OCI-LY7 (cell line): ENCODE data around the gene OBSL1. TPM values are rescaled to one million over a fixed set of nuclear protein-coding genes. Genes with fewer than 3 reads are reported as not detected.

ENCODE experiments used
- BruUV-seq: library from RNA; stranded (reverse); fragments of 400-500 nt; replicated peaks from 2 replicates; lab custom pipeline; 2021; lab: Mats Ljungman, UMichigan
- CTCF ChIA-PET: fragments of 300-600 bp; sonication (Branson Sonifier 250); formaldehyde crosslinking; loops from one replicate; lab custom pipeline; 2022; ENCODE audit warnings: antibody characterized with exemption; ENCODE audit not compliant: unreplicated experiment; lab: Charles Lee
- POLR2A ChIA-PET: fragments of 300-600 bp; sonication (Branson Sonifier 250); formaldehyde crosslinking; loops from one replicate; lab custom pipeline; 2022; ENCODE audit warnings: antibody characterized with exemption; lab: Charles Lee
- DNase-seq: peaks from one replicate; pipeline ENCODE4 v3.0.0-alpha.2; 2015; ENCODE audit warnings: low spot score
- H2AFZ ChIP-seq: fragments of 200-600 bp; sonication (generic), shearing (Covaris generic); 2 replicates; pipeline ENCODE4 v1.6.1; 2014; ENCODE audit warnings: mild to moderate bottlenecking, antibody characterized with exemption, low read length, moderate library complexity
- H3K27ac ChIP-seq: fragments of 200-600 bp; sonication (generic); 2 replicates; pipeline ENCODE4 v1.5.1; 2014; ENCODE audit warnings: mixed run types, low read depth, mild to moderate bottlenecking, moderate library complexity, low read length, inconsistent platforms; ENCODE audit not compliant: poor library complexity, severe bottlenecking
- H3K36me3 ChIP-seq: fragments of 200-600 bp; sonication (generic); 2 replicates; pipeline ENCODE4 v1.6.1; 2014; ENCODE audit warnings: mild to moderate bottlenecking, antibody characterized with exemption, low read length, moderate library complexity, mixed read lengths; ENCODE audit not compliant: insufficient read depth
- H3K4me1 ChIP-seq: fragments of 200-600 bp; sonication (generic); 2 replicates; pipeline ENCODE4 v1.5.1; 2014; ENCODE audit warnings: mild to moderate bottlenecking, low read length; ENCODE audit not compliant: insufficient read depth, poor library complexity, severe bottlenecking
- H3K4me2 ChIP-seq: fragments of 200-600 bp; sonication (generic); 2 replicates; pipeline ENCODE4 v1.6.1; 2014; ENCODE audit warnings: mild to moderate bottlenecking, low read length
- H3K4me3 ChIP-seq: fragments of 200-600 bp; sonication (generic); 2 replicates; pipeline ENCODE4 v1.5.1; 2014; ENCODE audit warnings: mild to moderate bottlenecking, low read depth, low read length; ENCODE audit not compliant: poor library complexity, severe bottlenecking
- H3K79me2 ChIP-seq: fragments of 200-600 bp; sonication (generic); 2 replicates; pipeline ENCODE4 v1.6.1; 2016; ENCODE audit warnings: low read depth, mild to moderate bottlenecking, low read length, moderate library complexity, mixed read lengths; ENCODE audit not compliant: insufficient read depth
- H3K9me2 ChIP-seq: fragments of 200-600 bp; sonication (generic); 2 replicates; pipeline ENCODE4 v1.6.1; 2016; ENCODE audit warnings: mild to moderate bottlenecking, low read length, mixed read lengths; ENCODE audit not compliant: insufficient read depth
- H3K9me3 ChIP-seq: fragments of 200-600 bp; sonication (generic); 2 replicates; pipeline ENCODE4 v1.6.1; 2014; ENCODE audit warnings: mild to moderate bottlenecking, mixed run types, low read length, mixed read lengths
- H4K20me1 ChIP-seq: fragments of 200-600 bp; sonication (generic); 2 replicates; pipeline ENCODE4 v1.6.1; 2014; ENCODE audit warnings: mild to moderate bottlenecking, antibody characterized with exemption, low read length, moderate library complexity, mixed read lengths; ENCODE audit not compliant: insufficient read depth
- CTCF ChIP-seq: fragments of 200-600 bp; sonication (generic); conservative IDR thresholded peaks from 2 replicates; pipeline ENCODE4 v1.5.1; 2014; ENCODE audit warnings: mild to moderate bottlenecking, antibody characterized with exemption, low read length, moderate library complexity, mixed read lengths
- EZH2phosphoT487 ChIP-seq: fragments of 200-600 bp; sonication (generic); IDR thresholded peaks from 2 replicates; pipeline ENCODE4 v1.6.1; 2018; ENCODE audit warnings: low read depth, borderline replicate concordance, mild to moderate bottlenecking, mixed run types, antibody characterized with exemption, low read length, moderate library complexity, mixed read lengths
- intact Hi-C: fragments of 100-400 bp; cut with micrococcal nuclease; formaldehyde crosslinking; loops from one replicate; pipeline ENCODE4 v1.10.0; 2022; ENCODE audit not compliant: unreplicated experiment
- total RNA-seq, 2 experiments: library from RNA; depleted of rRNA in 1 of 2; stranded (reverse); fragments of >200 nt in 1 of 2; shearing (Covaris generic) in 1 of 2; gene quantifications; 2 replicates each; pipeline ENCODE4 v1.2.3, GENCODE V29; 2014 to 2022

Gene OBSL1
- total RNA-seq, 2 experiments from 2014 or later = 0.25 TPM; not detected in 1

GRCh38 chr2:219595256-219595655, 23.9 kb upstream of the OBSL1 start:
- BruUV-seq = no TSS peak
- ChIA-PET CTCF (no interaction called here), POLR2A (interaction anchor here (0.6 to 1.2 kb wide), 4 partner anchors 14 to 495 kb away, joined by 4 to 7 read pairs (median 6); no protein-coding TSS in a partner anchor)
- Histone ChIP-seq H3K4me1 (peaks cover 14% of the 10 kb centered on the region), H3K27ac (no peak overlapping the region), H3K9me3 (no peaks in the 10 kb centered on the region), H3K36me3 (no peaks in the 10 kb centered on the region), H3K79me2 (peaks cover 6% of the 10 kb centered on the region; the same call in 1 of the 2 replicates), H3K4me3 (no peak overlapping the region), H4K20me1 (no peaks in the 10 kb centered on the region), H3K4me2 (no peak overlapping the region), H3K9me2 (no peaks in the 10 kb centered on the region), H2AFZ (no peak overlapping the region)
- DNase-seq = no peak
- TF ChIP-seq CTCF = no peak
- TF ChIP-seq EZH2phosphoT487 = no peak
- intact Hi-C loops = loop anchor here (5.0 kb wide), 1 partner anchor 208 kb away; the partner anchor contains the start of gene DNPEP

- TF ChIP-seq CTCF (no peak), EZH2phosphoT487 (no peak)
- H4K20me1 ChIP-seq = no peaks in the 10 kb centered on the region
- peaks cover 8% of the 10 kb centered on the region for H3K4me1 ChIP-seq
- no peaks in the 10 kb centered on the region for H3K36me3 ChIP-seq
- intact Hi-C loops = no loop called here
- H3K27ac ChIP-seq = no peak overlapping the region
- BruUV-seq = no TSS peak
- H3K9me3 ChIP-seq = no peaks in the 10 kb centered on the region
- H3K4me3 ChIP-seq = no peak overlapping the region
- peaks cover under 1% of the 10 kb centered on the region; the same call in 1 of the 2 replicates for H3K79me2 ChIP-seq
- H2AFZ ChIP-seq = no peak overlapping the region
- no peaks in the 10 kb centered on the region for H3K9me2 ChIP-seq
- no peak overlapping the region for H3K4me2 ChIP-seq
- POLR2A ChIA-PET = no interaction called here
- no peak for DNase-seq
- CTCF ChIA-PET = no interaction called here
Measured at GRCh38 chr2:219593154-219593553, 21.8 kb upstream of the OBSL1 start.

- no TSS peak for BruUV-seq
- no peaks in the 10 kb centered on the region for H3K9me3 ChIP-seq
- H2AFZ ChIP-seq = no peak overlapping the region
- H4K20me1 ChIP-seq = no peaks in the 10 kb centered on the region
- TF ChIP-seq EZH2phosphoT487 (no peak), CTCF (no peak)
- DNase-seq = no peak
- no peaks in the 10 kb centered on the region for H3K9me2 ChIP-seq
- H3K4me1 ChIP-seq = peaks cover 7% of the 10 kb centered on the region
- H3K4me2 ChIP-seq = no peak overlapping the region
- POLR2A ChIA-PET = no interaction called here
- no peaks in the 10 kb centered on the region for H3K79me2 ChIP-seq
- intact Hi-C loops = no loop called here
- H3K36me3 ChIP-seq = no peaks in the 10 kb centered on the region
- CTCF ChIA-PET = no interaction called here
- no peak overlapping the region for H3K27ac ChIP-seq
- H3K4me3 ChIP-seq = no peak overlapping the region
Measured at GRCh38 chr2:219592736-219593135, 21.4 kb upstream of the OBSL1 start.
